Measurements from ENCODE around the gene SLC25A6. TPM values are rescaled to one million over a fixed set of nuclear protein-coding genes. Genes with fewer than 3 reads are reported as not detected.

SLC25A6 gene
- total and polyA plus RNA-seq, 2 donors (not counting 3 experiments of a cell fraction or from before 2014, with no cell fraction given) = 410 to 1,153 TPM

- H4K20me1 ChIP-seq (replicated peaks; ENCODE audit: control insufficient read depth, extremely low read depth, insufficient read depth, low read length) = no peaks in the 10 kb centered on the region
- H3K4me1 ChIP-seq (ENCODE audit: control insufficient read depth, extremely low read depth, insufficient read depth, low read length) = no peaks in the 10 kb centered on the region
- BruUV-seq (replicated peaks) = no TSS peak
- DNase-seq (ENCODE audit: low read depth, low spot score) (no peak), FAIRE-seq (no peak)
- dilution Hi-C loops (cut with MboI; ENCODE audit: extremely low pct_ligation_motif_present, low sequenced_read_pairs) (no loop called here), intact Hi-C loops (cut with micrococcal nuclease) (no loop called here)
- no peak overlapping the region for H3K27ac ChIP-seq (ENCODE audit: insufficient read depth, low read depth, low read length)
- no peak overlapping the region for H3K4me3 ChIP-seq (replicated peaks in 1 of 3; ENCODE audit: insufficient read depth in 1 of 3, low read depth in 1 of 3, low read length in 3 of 3)
- H3K9ac ChIP-seq (replicated peaks; ENCODE audit: extremely low read depth, insufficient read depth, low read length) = no peak overlapping the region
- no peaks in the 10 kb centered on the region for H3K79me2 ChIP-seq (ENCODE audit: control insufficient read depth, insufficient read depth, low read length)
- no peaks in the 10 kb centered on the region for H3K9me3 ChIP-seq (replicated peaks; ENCODE audit: control insufficient read depth, insufficient read depth, low read length)
- no peaks in the 10 kb centered on the region for H3K9me1 ChIP-seq (replicated peaks; ENCODE audit: control insufficient read depth, extremely low read depth, insufficient read depth, low read length)
- no peak for TF ChIP-seq EZH2 (IDR thresholded peaks at IDR 0.05; ENCODE audit: borderline replicate concordance, low read depth, low read length, severe bottlenecking)
- TF ChIP-seq, protein P1, sequence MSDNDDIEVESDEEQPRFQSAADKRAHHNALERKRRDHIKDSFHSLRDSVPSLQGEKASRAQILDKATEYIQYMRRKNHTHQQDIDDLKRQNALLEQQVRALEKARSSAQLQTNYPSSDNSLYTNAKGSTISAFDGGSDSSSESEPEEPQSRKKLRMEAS (IDR thresholded peaks at IDR 0.05; ENCODE audit: insufficient read depth, insufficient read length) = no peak
- TF ChIP-seq FOS (IDR thresholded peaks at IDR 0.05; ENCODE audit: borderline replicate concordance, insufficient read depth, low read length) = no peak
- no peak for TF ChIP-seq MYC (IDR thresholded peaks at IDR 0.05; ENCODE audit: low read depth, low read length)
- TF ChIP-seq JUN (IDR thresholded peaks at IDR 0.05; ENCODE audit: borderline replicate concordance, insufficient read depth, insufficient read length, low read depth) = no peak
- CTCF ChIA-PET = no interaction called here
- no peaks in the 10 kb centered on the region for H3K27me3 ChIP-seq (ENCODE audit: control insufficient read depth in 2 of 2, insufficient read depth in 2 of 2, low read length in 2 of 2)
- H3K36me3 ChIP-seq (ENCODE audit: control insufficient read depth in 2 of 2, extremely low read depth in 1 of 2, insufficient read depth in 2 of 2, low read length in 2 of 2) = peaks cover 2 to 17% of the 10 kb centered on the region in 2 experiments
- no peak overlapping the region for H2AFZ ChIP-seq (ENCODE audit: low read depth, low read length)
- H3K4me2 ChIP-seq (ENCODE audit: insufficient read depth, low read length) = no peak overlapping the region
- POLR2A ChIA-PET = no interaction called here
These were observed 29.7 kb upstream of the SLC25A6 start for GRCh38 chrX:1421433-1422134.

DNA sequence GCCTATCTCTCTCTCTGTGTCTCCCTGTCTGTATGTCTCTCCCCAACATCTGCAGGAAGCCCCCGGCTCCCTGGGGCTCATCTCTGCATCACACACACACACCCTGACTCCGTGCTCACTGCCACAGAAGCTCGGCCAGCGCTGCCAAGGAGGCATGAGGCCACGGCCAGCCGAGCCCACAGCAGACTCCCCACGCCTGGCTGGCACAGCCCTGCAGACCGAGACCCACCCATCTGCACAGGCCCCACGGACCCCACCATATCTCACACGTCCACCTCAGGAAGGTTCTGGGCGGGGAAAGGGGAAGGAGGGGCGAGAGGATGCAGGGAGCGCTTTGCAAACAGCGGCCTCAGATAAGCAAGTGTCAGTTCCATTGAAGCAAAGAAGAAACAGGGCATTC is 28.5 kb upstream of the SLC25A6 start:
- Histone ChIP-seq H3K9ac (replicated peaks; ENCODE audit: extremely low read depth, insufficient read depth, low read length) (no peak overlapping the region), H3K4me2 (ENCODE audit: insufficient read depth, low read length) (no peak overlapping the region), H3K9me1 (replicated peaks; ENCODE audit: control insufficient read depth, extremely low read depth, insufficient read depth, low read length) (no peaks in the 10 kb centered on the region), H2AFZ (ENCODE audit: low read depth, low read length) (no peak overlapping the region), H3K27ac (ENCODE audit: insufficient read depth, low read depth, low read length) (no peak overlapping the region), H3K27me3 (ENCODE audit: control insufficient read depth in 2 of 2, insufficient read depth in 2 of 2, low read length in 2 of 2) (no peaks in the 10 kb centered on the region), H3K9me3 (replicated peaks; ENCODE audit: control insufficient read depth, insufficient read depth, low read length) (no peaks in the 10 kb centered on the region), H3K79me2 (ENCODE audit: control insufficient read depth, insufficient read depth, low read length) (no peaks in the 10 kb centered on the region), H3K36me3 (ENCODE audit: control insufficient read depth in 2 of 2, extremely low read depth in 1 of 2, insufficient read depth in 2 of 2, low read length in 2 of 2) (peaks cover 2 to 24% of the 10 kb centered on the region in 2 experiments), H3K4me1 (ENCODE audit: control insufficient read depth, extremely low read depth, insufficient read depth, low read length) (no peaks in the 10 kb centered on the region), H4K20me1 (replicated peaks; ENCODE audit: control insufficient read depth, extremely low read depth, insufficient read depth, low read length) (no peaks in the 10 kb centered on the region), H3K4me3 (replicated peaks in 1 of 3; ENCODE audit: insufficient read depth in 1 of 3, low read depth in 1 of 3, low read length in 3 of 3) (no peak overlapping the region)
- FAIRE-seq (no peak), DNase-seq (ENCODE audit: low read depth, low spot score) (no peak)
- no peak for TF ChIP-seq GATA2 (IDR thresholded peaks at IDR 0.05; ENCODE audit: insufficient read depth, insufficient read length, low read depth, low read length)
- no peak for TF ChIP-seq EZH2 (IDR thresholded peaks at IDR 0.05; ENCODE audit: borderline replicate concordance, low read depth, low read length, severe bottlenecking)
- TF ChIP-seq, protein P2, sequence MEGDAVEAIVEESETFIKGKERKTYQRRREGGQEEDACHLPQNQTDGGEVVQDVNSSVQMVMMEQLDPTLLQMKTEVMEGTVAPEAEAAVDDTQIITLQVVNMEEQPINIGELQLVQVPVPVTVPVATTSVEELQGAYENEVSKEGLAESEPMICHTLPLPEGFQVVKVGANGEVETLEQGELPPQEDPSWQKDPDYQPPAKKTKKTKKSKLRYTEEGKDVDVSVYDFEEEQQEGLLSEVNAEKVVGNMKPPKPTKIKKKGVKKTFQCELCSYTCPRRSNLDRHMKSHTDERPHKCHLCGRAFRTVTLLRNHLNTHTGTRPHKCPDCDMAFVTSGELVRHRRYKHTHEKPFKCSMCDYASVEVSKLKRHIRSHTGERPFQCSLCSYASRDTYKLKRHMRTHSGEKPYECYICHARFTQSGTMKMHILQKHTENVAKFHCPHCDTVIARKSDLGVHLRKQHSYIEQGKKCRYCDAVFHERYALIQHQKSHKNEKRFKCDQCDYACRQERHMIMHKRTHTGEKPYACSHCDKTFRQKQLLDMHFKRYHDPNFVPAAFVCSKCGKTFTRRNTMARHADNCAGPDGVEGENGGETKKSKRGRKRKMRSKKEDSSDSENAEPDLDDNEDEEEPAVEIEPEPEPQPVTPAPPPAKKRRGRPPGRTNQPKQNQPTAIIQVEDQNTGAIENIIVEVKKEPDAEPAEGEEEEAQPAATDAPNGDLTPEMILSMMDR (IDR thresholded peaks at IDR 0.05; ENCODE audit: extremely low read depth in 1 of 2, insufficient read depth in 1 of 2, low read depth in 1 of 2, low read length in 2 of 2) = no peak
- TF ChIP-seq FOS (IDR thresholded peaks at IDR 0.05; ENCODE audit: borderline replicate concordance, insufficient read depth, low read length) = no peak
- TF ChIP-seq, protein P1 (IDR thresholded peaks at IDR 0.05; ENCODE audit: insufficient read depth, insufficient read length) = no peak
- TF ChIP-seq POLR2A (IDR thresholded peaks at IDR 0.05; ENCODE audit: low read depth, low read length) = no peak
- BruUV-seq (replicated peaks) = no TSS peak
- ChIA-PET POLR2A (no interaction called here), CTCF (no interaction called here)
- dilution Hi-C loops (cut with MboI; ENCODE audit: extremely low pct_ligation_motif_present, low sequenced_read_pairs) (no loop called here), intact Hi-C loops (cut with micrococcal nuclease) (no loop called here)

All from endothelial cell of umbilical vein (primary cell).